ENCODE data around the gene CIB2. TPM values are rescaled to one million over a fixed set of nuclear protein-coding genes. Genes with fewer than 3 reads are reported as not detected.

CIB2 gene
- polyA plus RNA-seq, 1 donor: 15.6 TPM

DNA sequence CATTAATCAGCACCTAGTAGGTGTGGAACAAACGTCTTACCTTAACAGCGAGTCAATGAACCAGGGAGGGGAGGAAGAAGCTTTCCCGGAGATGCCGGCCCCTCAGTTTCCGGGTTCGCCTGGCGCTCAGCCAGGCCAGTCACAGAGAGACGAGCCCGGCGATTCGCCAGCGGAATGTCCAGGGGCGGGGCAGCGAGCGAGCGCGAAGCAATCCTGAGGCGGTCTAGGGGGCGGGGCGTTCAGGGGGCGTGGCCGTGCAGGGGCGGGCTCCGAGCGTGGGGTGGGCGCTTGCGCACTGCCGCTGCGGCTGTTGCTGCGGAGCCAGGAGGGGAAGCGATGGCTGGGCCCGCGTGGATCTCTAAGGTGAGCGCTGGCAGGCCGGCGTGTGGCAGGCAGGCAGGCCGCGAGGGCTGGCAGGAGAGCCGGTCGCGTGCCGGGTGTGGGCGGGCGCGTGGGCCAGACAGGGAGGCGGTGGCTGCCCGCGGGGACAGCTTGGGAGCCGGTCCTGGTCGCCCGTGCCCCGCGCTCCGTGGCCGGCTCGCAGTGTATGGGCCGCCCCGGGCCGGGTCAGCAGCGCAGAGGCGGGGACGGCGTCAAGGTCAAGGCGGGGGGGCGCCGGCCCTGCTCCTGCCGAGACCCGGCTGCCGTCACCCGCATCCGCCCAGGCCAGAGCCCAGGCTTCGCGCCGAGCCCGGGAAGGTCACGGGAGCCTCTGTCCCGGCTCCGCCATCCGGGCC lies 18.0 kb upstream of the CIB2 start, which contains the start of gene IDH3A:
IDH3A (plus strand) TSS at position 295 of the 737 bp plus-strand sequence; CDS start at position 337, 42 bp downstream.
- DNase-seq (ENCODE audit: low read depth): peak; percentile 91

DNA sequence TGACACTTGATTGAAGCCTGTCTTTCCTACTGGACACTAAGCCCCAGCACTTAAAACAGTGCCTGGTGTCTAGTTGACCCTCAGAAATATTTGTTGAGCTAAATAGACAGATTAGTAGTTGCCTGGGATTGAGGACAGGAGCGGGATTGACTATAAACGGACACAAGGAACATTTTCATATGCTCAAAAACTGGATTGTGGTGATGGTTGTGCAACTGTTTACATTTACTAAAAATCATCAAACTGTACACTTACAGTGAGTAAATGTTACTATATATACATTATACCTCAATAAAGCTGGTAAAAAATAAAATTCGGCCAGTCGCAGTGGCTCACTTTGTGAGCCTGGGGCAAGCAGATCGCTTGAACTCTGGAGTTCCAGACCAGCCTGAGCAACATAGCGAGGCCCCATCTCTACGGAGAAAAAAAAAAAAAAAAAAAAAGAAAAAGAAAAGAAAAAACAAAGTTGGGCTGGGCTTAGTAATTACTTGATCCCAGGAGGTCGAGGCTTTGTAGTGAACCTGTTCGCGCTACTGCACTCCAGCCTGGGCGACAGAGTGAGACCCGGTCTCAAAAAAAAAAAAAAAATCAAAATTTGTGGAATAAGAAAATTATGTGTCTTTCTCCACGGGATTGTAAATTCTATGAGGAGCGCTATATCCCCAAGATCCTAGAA lies 17.3 kb upstream of the CIB2 start:
- DNase-seq (ENCODE audit: low read depth): no peak

DNA sequence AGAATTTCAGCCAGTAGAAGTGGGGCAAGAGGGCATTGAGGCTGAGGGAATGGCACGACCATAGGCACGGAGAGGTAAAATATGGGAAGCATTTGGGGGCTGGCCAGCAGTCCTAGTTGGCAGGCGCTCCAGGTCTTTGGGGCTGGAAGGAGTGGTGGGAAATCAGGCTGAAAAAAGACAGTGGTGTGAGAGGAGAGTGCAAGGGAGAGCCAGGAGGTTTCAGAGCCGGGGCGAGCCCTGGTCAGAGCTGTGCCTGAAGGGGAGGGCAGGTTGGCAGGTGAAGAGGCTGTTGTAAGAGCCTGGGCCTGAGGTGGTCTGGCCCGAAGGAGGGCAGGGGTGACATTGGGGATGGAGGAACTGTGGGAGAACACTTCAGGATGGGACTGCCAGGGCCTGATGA lies 16.3 kb upstream of the CIB2 start:
- no peak for DNase-seq (ENCODE audit: low read depth)

DNA sequence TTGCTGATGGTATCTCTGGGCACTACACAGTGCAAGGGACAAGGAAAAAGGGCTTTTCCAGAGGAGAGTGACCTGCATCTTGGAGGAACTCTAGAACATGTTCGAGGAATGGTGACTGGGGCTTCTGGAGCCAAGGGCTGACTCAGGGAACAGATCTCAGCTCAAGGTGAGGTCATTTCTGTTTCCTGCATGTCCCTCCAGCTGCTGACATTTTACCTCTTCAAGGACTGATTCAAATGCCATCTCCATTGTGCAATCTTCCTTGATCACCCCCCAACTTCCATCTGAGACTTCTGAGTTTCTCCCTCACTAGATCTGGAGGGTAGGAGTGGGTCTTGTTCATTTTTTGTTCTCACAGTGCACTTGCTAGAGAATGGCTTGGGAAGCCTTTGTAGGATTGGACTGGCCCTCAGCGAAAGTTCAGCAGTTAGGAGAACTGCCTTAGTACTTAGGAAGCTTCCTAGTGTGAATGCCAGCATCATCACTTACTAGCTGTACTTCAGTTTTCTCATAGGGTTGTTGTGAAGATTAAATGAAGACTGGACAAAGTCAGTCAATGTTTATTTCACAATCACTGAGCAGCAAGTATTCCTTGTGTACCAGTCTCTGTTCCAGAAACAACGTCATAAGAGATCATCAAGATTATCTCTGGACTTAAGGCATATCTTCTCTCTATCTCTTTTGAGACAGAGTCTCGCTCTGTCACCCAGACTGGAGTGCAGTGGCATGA lies 15.3 kb upstream of the CIB2 start:
- no peak for DNase-seq (ENCODE audit: low read depth)

DNA sequence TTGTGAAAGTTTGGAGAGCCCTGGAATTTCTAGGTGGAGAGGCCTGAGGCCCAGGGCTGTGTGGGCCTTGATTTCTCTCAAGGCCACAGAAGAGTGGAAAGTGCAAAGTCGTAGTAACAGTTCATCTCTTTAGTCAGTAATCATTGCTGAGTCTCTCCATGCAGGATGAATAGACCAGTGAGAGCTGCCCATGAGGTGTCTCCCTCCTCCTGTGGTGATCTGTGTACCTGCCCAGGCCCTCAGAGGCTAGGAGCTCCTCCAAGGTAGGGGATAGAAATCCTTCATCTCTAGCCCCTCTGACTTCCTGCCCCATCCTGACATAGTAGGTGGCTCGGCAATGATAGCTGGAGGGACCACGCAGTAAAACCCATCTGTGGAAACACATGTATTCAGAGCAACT lies 11.1 kb upstream of the CIB2 start:
- DNase-seq (ENCODE audit: low read depth): no peak

DNA sequence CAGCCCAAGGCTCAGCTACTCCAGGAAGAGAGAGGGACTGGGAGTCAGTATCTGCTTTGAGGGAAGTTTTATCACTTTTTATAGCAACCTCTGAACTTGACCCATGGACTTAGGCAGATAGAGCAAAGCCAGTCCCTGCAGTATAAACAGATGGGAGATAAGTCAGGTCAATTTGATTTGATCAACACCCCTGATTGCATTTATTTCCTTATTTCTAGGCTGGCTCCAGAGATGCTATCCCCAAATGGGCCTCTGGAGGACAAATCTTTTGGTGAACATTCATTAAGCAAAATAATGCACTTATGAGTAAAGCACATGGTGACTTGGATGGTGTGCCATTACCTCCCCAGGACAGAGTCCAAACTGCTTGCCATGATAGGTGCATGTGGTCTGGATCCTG lies 9.0 kb upstream of the CIB2 start:
- DNase-seq (ENCODE audit: low read depth): no peak

DNA sequence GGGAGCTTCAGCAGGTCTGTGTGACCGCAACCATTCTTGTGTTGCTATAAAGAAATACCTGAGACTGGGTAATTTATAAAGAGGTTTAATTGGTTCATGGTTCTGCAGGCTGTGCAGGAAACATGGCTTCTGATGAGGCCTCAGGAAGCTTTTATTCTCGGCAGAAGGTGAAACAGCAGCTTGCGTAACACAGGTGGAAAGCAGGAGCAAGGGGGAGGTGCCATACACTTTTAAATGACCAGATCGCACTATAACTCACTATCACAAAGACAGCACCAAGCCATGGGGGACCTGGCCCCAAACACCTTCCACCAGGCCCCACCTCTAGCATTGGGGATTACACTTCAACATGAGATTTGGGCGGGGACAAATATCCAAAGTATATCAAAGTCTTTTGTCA lies 8.3 kb upstream of the CIB2 start:
- no peak for DNase-seq (ENCODE audit: low read depth)

DNA sequence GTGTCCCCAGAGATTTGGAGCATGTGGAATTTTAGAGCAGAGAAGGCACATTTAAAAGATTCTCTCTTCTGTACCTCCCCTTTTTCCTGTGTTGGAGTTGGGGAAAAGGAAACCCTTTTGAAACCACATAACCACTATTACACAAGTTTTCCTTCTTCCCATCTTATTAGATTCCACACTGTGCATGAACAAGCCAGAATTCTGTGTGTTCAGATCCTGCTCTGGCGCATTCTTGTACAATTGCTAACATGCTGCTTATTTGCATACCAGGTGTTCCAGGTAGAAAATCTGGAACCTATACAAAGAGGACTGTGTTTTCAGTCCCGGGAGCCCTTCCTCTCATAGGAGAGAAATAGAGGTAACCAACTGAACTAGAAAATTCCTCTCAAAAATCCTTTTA lies 2.6 kb upstream of the CIB2 start:
- no peak for DNase-seq (ENCODE audit: low read depth)

DNA sequence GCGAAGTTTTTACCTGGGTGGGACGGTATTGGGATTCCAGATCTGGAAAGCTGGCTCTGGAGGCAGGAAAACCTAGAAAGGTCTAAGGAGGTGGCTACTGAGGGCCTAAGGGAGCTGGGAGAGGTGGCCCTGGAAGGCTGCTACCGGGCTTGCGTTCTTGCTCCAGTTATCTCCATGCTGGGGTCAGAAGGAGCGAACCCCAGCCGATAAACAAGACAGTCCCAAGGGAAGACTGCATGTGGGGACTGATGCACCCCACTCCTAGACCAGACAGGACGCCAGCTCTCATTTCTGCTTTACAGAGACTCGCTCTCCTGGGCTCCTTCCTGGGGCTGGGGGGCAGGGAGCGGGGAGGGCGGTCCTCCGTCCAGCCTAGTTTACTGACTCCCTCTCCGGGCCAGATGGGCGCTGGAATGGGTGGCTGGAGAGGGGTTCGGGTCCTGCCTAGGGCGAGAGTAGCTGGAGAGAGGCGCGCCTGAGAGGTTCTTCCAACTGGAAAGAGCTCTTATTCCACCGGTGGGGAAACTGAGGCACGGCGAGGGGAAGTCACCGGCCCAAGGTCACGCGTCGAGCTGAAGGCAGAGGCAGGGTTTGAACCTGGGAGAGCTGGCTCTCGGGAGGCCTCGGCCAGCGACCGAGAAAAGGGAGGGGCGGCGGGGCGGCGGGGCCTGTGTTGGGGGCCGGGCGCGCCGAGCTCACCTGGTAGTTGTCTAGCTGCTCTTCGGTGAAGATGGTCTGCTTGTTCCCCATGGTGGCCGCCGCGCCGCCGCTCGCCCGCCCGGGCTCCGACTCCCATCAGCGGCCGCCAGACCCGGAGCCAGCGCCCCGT lies 565 bp downstream of the CIB2 start:
- DNase-seq (ENCODE audit: low read depth): no peak

DNA sequence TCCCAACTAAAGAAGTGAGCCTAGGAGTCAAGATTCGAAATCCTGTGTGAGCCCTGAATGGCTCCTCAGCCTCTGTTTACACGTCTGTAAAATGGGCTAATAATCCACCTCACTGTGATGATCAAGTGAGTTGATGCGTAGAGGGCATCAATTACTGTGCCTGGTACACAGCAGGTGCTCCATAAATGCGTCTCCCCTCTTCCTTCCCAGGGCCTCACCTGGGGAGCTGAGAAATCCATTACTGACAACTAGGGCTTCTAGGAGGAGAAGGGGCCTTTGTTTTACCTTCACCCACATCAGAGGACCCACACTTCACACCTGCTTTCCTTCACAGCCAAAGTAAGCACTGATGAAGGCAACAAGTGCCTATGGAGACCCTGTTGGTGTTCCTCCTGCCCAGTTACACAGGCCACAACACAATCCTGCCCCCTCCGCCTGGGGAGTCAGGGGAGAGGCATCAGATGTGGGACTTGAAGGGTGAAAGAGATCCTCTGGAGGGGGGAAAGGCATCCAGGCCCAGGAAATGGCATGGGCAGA lies 1.4 kb downstream of the CIB2 start:
- no peak for DNase-seq (ENCODE audit: low read depth)

DNA sequence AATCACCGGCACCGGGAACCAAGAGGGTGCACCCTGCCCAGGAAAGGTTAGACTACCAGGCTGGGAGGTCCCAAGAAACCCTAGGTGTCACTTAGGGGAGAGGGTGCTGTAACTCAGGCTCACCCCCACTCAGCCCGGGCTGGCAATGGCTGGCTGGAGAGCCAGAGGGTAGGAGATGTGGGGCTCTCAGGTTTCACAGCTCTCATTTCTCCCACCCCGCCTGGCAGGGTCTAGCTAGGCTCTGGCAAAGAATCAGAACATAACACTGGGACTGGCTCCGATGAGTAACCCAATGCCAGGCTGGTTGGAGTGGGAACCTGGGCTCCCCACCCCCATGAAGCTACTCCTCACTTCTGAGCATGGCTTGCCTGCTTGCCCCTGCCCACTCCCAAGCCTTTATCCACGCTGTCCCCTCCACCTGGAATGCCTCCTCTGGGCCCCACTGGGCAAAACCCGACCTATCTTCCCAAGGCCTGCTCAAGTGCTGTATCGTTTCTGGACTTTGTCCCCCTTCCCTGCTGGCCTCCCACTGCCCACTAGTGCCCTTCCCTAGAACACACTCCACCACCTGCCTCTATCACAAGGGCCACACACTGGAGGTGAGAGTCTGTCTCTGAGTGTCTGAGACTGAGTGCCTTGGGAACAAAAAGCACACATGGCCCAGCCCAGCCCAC lies 2.0 kb downstream of the CIB2 start:
- no peak for DNase-seq (ENCODE audit: low read depth)

DNA sequence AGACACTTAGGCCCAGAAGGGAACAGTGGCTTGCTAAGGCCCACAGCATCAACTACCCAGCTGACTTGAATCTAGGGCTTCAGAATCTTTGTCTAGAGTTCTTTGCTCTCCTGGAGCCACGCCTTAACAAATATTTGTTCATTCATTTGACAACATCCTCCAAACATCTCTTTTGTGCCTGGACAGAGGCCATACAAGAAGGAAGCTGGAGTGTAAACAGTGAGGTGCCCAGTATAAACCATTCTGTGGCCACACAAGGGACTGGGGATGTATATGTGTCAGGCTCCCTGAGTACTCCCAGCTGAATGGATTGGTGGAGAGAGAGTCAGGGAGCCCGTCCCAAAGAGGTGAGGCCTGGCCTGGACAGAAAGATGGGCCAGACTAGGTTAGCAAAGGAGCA lies 3.4 kb downstream of the CIB2 start:
- no peak for DNase-seq (ENCODE audit: low read depth)

DNA sequence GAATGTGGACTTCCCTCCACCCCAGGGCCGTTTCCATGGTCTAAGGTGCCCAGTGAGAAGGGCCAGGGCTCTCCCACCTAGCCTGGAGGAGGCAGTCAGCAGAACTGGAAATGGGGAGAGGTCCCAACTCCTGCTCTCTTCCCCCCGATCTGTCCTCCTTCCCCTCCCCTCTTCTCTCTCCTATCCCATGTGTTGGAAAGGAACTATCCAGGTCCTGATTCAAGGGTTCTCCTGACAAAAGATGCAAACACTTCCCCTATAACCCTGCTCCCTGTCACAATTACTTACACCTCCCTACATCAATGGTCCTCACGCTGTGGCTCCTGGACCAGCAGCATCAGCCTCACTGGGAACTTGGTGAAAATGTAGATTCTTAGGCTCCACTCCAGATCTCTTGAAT lies 6.0 kb downstream of the CIB2 start:
- DNase-seq (ENCODE audit: low read depth): no peak

DNA sequence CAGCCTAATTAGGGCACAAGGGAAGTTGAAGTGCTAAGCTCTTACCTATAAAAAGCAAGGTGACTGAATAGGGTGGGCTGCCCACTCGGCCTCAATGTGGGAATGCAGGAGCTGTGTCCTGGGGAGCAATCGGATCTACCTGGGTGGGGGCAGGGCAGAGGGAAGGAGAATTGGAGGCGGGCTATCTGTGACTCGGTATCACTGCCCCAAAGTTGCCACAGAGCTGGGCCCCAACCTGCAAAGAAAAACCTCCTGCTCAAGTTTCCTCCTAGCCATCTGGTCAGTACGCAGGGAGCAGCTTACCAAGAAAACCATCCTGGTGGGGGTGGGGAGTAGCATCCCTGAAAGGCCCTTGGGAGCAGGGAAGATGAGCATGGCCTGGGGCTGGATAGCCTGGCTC lies 10.7 kb downstream of the CIB2 start:
- no peak for DNase-seq (ENCODE audit: low read depth)

DNA sequence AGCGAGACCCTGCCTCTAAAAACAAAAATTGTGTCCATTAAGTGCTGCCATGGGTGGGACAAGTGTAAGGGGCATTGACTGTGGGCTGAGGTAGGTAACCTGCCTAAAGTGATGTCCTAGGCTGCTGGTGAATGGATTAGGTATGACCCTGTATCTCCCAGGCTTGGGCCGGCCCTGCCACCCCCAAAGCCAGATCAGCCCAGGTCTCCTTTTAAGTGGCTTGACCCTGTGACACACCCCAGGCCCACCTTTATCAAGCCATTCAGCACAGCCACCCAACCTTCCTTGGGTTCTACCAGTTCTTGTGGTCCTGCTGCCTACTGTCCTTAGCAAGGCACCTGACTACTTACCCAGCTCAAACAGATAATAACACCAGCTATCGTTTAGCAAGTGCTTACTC lies 18.7 kb downstream of the CIB2 start:
- no peak for DNase-seq (ENCODE audit: low read depth)

DNA sequence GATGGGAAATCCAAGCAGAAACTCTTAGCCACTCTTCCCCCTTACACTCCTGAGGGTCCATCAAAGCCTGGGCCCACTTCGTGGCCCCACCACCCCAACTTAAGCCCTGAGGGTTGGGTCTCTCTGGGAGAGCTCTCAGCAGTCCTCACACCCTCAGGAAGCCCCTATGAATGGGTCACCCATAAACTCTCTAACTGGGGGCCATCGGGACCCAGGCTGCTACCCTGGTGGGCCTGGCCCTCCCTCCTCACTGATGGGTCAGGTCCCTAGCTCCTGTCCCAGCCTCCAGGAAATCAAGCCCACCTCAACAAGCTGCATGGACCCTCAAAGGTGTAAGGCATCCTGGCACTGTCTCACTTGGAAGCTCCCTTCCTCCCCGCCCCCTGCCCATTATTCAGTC lies 19.5 kb downstream of the CIB2 start:
- DNase-seq (ENCODE audit: low read depth): no peak

DNA sequence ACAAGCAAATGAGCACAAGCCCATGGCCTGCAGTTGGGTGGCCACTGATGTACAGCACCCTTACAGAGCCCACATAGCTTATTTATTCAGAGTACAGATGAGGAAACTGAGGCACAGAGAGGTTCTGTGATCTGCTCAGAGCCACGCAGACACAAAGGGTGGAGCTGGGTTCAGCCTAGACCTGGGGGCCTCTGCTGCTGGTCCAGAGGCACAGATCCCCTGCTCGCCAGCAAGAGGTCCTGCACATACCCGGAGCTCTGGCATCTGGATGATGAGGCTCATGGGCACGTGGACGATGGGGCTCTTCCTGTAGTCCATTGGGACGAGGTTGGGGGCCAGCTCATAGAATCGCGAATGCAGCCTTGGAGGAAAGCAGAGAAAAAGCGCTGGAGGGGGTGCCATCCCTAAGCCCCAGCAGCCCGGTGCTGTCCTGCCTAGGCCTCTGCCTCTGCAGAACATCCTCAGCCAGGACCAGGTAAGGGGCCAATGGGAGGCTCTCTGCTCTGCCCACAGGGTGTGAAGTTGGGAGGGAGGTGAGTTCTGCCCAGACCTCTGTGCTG lies 20.2 kb downstream of the CIB2 start:
- no peak for DNase-seq (ENCODE audit: low read depth)

DNA sequence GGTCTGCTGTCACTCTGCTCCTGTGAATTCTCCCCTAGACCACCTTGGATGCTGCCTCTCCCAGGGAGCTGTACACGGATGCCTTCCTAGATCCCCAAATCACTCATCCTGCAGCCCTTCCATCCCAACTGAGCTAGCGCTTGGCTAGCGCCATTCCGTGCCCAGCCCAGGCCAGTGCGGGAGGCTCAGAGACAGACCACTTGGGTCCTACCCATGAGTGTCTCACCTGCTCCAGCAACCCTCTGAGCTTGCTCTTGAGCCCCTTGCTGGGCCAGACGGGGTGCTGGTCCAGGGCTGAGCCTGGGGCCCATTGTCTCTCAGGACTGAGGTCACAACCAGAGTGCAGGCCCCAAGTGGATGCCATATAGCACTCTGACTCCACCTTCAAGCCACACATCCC lies 21.1 kb downstream of the CIB2 start:
- DNase-seq (ENCODE audit: low read depth): no peak

DNA sequence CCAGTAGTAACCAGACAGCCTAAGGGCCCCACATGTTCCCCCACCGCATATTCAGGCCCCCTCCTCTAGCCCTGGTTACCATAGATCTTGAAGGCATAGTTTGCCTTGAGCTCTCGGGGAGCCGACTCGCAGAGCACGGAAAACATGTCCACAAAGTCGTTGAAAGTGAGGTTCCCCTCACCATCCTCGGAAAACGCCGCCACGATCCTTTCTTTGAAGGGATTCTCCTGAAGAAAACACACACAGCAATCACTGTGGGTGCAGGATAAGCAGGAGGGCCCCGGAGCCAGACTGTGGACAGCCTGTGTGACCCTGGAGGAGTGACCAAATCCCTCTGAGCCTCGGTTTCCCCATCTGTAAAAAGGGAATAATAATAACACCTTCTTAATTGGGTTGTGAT lies 22.1 kb downstream of the CIB2 start:
- no peak for DNase-seq (ENCODE audit: low read depth)

DNA sequence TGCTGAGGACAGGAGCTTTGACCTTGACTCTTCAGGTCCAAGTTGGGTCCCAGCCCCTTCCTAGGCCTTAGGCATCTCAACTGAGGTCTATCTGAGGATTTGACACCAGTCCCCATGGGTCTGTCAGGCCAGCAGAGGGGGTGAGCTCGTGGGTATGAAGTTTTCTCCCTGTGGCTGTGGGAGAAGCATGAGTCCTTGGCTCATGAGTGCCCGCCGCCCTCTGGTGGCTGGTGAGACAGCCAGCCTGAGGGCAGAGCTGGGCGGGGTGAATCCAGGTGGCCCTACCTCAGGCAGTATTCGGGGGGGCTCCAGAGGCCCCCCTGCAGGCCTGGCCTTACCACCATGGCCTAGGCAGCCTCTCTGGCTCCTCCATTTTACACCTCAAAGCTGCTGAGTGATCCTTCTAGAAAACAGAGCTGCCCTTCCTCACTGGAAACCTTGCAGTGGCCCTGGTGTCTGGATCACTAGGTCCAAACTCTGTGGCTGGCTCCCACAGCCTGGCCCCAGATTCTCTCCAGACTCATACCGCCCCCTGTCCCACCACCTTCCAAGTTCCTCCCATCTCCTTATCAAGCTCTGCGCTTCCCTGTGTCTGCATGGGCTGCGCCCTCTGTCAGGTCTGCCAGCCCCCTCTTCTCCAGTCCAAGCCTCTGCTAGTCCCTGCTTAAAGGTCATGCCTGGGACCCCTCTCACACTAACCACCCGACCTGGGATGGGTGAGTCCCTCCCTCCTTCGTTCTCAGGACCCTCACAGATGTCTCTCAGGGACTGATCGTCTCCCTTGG lies 22.8 kb downstream of the CIB2 start:
- DNase-seq (ENCODE audit: low read depth): no peak
